GM21423 (cell line): ENCODE results near the gene MRGPRX3.

ENCODE experiments used
- ATAC-seq: cut with Tn5 transposase; IDR thresholded peaks from one replicate; pipeline ENCODE4 v1.9.1; 2021; ENCODE audit warnings: mild to moderate bottlenecking, moderate library complexity; ENCODE audit not compliant: unreplicated experiment

The MRGPRX3 gene

GRCh38 chr11:18151581-18151980 is 19.2 kb downstream of the MRGPRX3 start:
- ATAC-seq: no peak

GRCh38 chr11:18168372-18168771 is 36.0 kb downstream of the MRGPRX3 start:
- no peak for ATAC-seq

- no peak for ATAC-seq
These were observed 39.1 kb downstream of the MRGPRX3 start for GRCh38 chr11:18171377-18172000.

- ATAC-seq: no peak
These were observed 40.3 kb downstream of the MRGPRX3 start, which contains the start of gene MRGPRX4 for GRCh38 chr11:18172666-18173065. TSS of gene MRGPRX4 (plus strand) at chr11:18172837. CDS start at chr11:18173257, 420 bp downstream.

GRCh38 chr11:18173225-18173866 is 41.0 kb downstream of the MRGPRX3 start:
- ATAC-seq: no peak
